GM12878 (cell line): Measurements from ENCODE around the gene TRRAP. TPM values are rescaled to one million over a fixed set of nuclear protein-coding genes. Genes with fewer than 3 reads are reported as not detected.

Source experiments
- ATAC-seq: fragments of 200-7000 bp; cut with Tn5 transposase; 3 replicates; pipeline ENCODE4 v1.9.1; 2020; ENCODE audit warnings: mild to moderate bottlenecking, moderate library complexity
- BruUV-seq: library from RNA; stranded (reverse); fragments of 400-500 nt; replicated peaks from 2 replicates; lab custom pipeline; 2021; lab: Mats Ljungman, UMichigan
- CTCF ChIA-PET: fragments of 300-600 bp; sonication (Branson Sonifier 250); formaldehyde crosslinking; extraction: SDS; loops from one replicate; lab custom pipeline; 2021; ENCODE audit warnings: inconsistent platforms; lab: Yijun Ruan, JAX
- POLR2A ChIA-PET: fragments of 350-600 bp; formaldehyde crosslinking; extraction: SDS; loops from one replicate; lab custom pipeline; 2021; ENCODE audit warnings: inconsistent platforms; lab: Charles Lee
- RAD21 ChIA-PET: fragments of 300-600 bp; sonication (Branson Sonifier 250); formaldehyde crosslinking; loops from one replicate; lab custom pipeline; 2023; ENCODE audit warnings: antibody characterized with exemption; ENCODE audit not compliant: unreplicated experiment; lab: Charles Lee
- SMC1A ChIA-PET: fragments of 300-600 bp; sonication (Branson Sonifier 250); formaldehyde crosslinking; loops from one replicate; lab custom pipeline; 2023; ENCODE audit not compliant: unreplicated experiment, uncharacterized antibody; lab: Charles Lee
- DNase-seq: peaks from one replicate; pipeline ENCODE4 v3.0.0-alpha.2; 2011; ENCODE audit warnings: low read depth, low spot score
- FAIRE-seq: peaks from 3 replicates; lab custom pipeline; 2011; peaks lifted over from hg19 to GRCh38; lab: Jason Lieb, UNC
- H2AFZ ChIP-seq: 2 replicates; pipeline ENCODE4 v1.6.0; 2011; ENCODE audit warnings: low read depth, low read length, control low read depth; ENCODE audit not compliant: control insufficient read depth
- H3K27ac ChIP-seq: 2 replicates; pipeline ENCODE4 v1.5.1; 2011; ENCODE audit warnings: control low read depth; ENCODE audit not compliant: control insufficient read depth, insufficient read depth
- H3K27me3 ChIP-seq, 2 experiments: replicated peaks in 1 of 2; 2 replicates each; pipeline versions ENCODE4 v1.6.0 to v1.6.1; 2011; ENCODE audit warnings: low read length in 1 of 2; ENCODE audit not compliant: control insufficient read depth in 2 of 2, insufficient read depth in 2 of 2
- H3K36me3 ChIP-seq, 2 experiments: 2 replicates each; pipeline ENCODE4 v1.5.1; 2011; ENCODE audit warnings: low read length in 1 of 2; ENCODE audit not compliant: control insufficient read depth in 2 of 2, insufficient read depth in 2 of 2
- H3K4me1 ChIP-seq: 2 replicates; pipeline ENCODE4 v1.6.1; 2011; ENCODE audit warnings: mild to moderate bottlenecking, low read length, moderate library complexity, mixed read lengths; ENCODE audit not compliant: control insufficient read depth, insufficient read depth
- H3K4me2 ChIP-seq: 2 replicates; pipeline ENCODE4 v1.6.0; 2011; ENCODE audit warnings: control low read depth; ENCODE audit not compliant: control insufficient read depth, insufficient read depth
- H3K4me3 ChIP-seq: fragments of 200-600 bp; sonication (generic); 2 replicates; pipeline ENCODE4 v1.5.1; 2016
- H3K79me2 ChIP-seq: 2 replicates; pipeline ENCODE4 v1.6.0; 2011; ENCODE audit warnings: low read length; ENCODE audit not compliant: control insufficient read depth, insufficient read depth
- H3K9ac ChIP-seq: 2 replicates; pipeline ENCODE4 v1.8.0; 2011; ENCODE audit warnings: low read length, control low read depth, mixed read lengths; ENCODE audit not compliant: control insufficient read depth, insufficient read depth
- H3K9me3 ChIP-seq: replicated peaks from 3 replicates; pipeline ENCODE4 v1.5.1; 2011; ENCODE audit warnings: mild to moderate bottlenecking, low read length; ENCODE audit not compliant: control insufficient read depth, insufficient read depth
- H4K20me1 ChIP-seq: 2 replicates; pipeline ENCODE4 v1.6.0; 2011; ENCODE audit not compliant: control insufficient read depth, insufficient read depth
- BHLHE40 ChIP-seq, 2 experiments: fragments of 450-650 bp in 1 of 2; IDR thresholded peaks; 2 replicates each; pipeline ENCODE4 v1.6.1; 2011 to 2017; ENCODE audit warnings: low read depth in 2 of 2, borderline replicate concordance in 1 of 2, improper control_type of control experiment in 1 of 2, low read length in 1 of 2, mild to moderate bottlenecking in 1 of 2
- EGR1 ChIP-seq, 2 experiments: IDR thresholded peaks; 1 replicate in 1 of 2; 2 replicates in 1 of 2; pipeline ENCODE4 v1.6.1; 2011 to 2012; ENCODE audit warnings: low read depth in 2 of 2, low read length in 2 of 2, borderline replicate concordance in 1 of 2, mild to moderate bottlenecking in 1 of 2, moderate library complexity in 1 of 2
- HDGF ChIP-seq: fragments of 450-650 bp; IDR thresholded peaks from 2 replicates; pipeline ENCODE4 v1.6.1; 2016; ENCODE audit warnings: antibody characterized with exemption
- IKZF2 ChIP-seq, 2 experiments: fragments of 450-650 bp; IDR thresholded peaks; 2 replicates each; pipeline ENCODE4 v1.6.1; 2017; ENCODE audit warnings: mild to moderate bottlenecking in 2 of 2, moderate library complexity in 2 of 2
- MEF2B ChIP-seq: fragments of 450-650 bp; IDR thresholded peaks from 2 replicates; pipeline ENCODE4 v1.6.1; 2018; ENCODE audit warnings: mild to moderate bottlenecking, moderate library complexity; ENCODE audit not compliant: partially characterized antibody, poor library complexity, severe bottlenecking
- NBN ChIP-seq: fragments of 450-650 bp; IDR thresholded peaks from 2 replicates; pipeline ENCODE4 v1.6.1; 2016
- PML ChIP-seq: IDR thresholded peaks from 2 replicates; pipeline ENCODE4 v1.6.1; 2012; ENCODE audit warnings: low read length, inconsistent platforms
- TCF12 ChIP-seq: IDR thresholded peaks from 2 replicates; pipeline ENCODE4 v1.6.1; 2011; ENCODE audit warnings: low read depth, mild to moderate bottlenecking, low read length
- USF1 ChIP-seq: IDR thresholded peaks from 2 replicates; pipeline ENCODE4 v1.6.1; 2011; ENCODE audit warnings: borderline replicate concordance, low read depth, mild to moderate bottlenecking, moderate library complexity, mixed read lengths, low read length; ENCODE audit not compliant: insufficient read depth; ENCODE audit errors: extremely low read length
- ZNF384 ChIP-seq: IDR thresholded peaks from 2 replicates; pipeline ENCODE4 v1.6.1; 2012; ENCODE audit warnings: low read depth, mild to moderate bottlenecking, low read length, improper control_type of control experiment, borderline replicate concordance
- WGBS: methylation state at CpG from one replicate; pipeline ENCODE4 v1.1.6; 2016; ENCODE audit warnings: low lambda C conversion rate; ENCODE audit not compliant: insufficient replicate concordance, insufficient coverage; ENCODE audit errors: missing lambda C conversion rate; 5-methylcytosine and 5-hydroxymethylcytosine counted together
- in situ Hi-C: fragments of 300-500 bp; cut with MboI; formaldehyde crosslinking; loops from 9 replicates; pipeline ENCODE4 v1.14.3; 2018; ENCODE audit warnings: mixed read lengths
- intact Hi-C: fragments of 100-400 bp; cut with micrococcal nuclease; formaldehyde crosslinking; loops from one replicate; pipeline ENCODE4 v1.14.2; 2022; ENCODE audit not compliant: unreplicated experiment
- polyA plus RNA-seq, 11 experiments: library from polyadenylated mRNA; depleted of rRNA in 4 of 11; unstranded in 6 of 11; stranded (reverse) in 5 of 11; fragments of >200 nt; fragmentation: Nextera tagmentation in 4 of 11; fragmentation: Illumina TruSeq in 1 of 11; extraction: Ambion mirVana in 4 of 11; extraction: Trizol in 1 of 11; gene quantifications; 1 replicate in 1 of 11; 2 replicates in 10 of 11; pipeline versions ENCODE4 v1.2.1 to v1.2.3, GENCODE V29; 2011 to 2016; ENCODE audit warnings: inconsistent platforms in 2 of 11, missing spikeins in 2 of 11, low read depth in 1 of 11
- total RNA-seq, 4 experiments: library from RNA; depleted of rRNA in 3 of 4; stranded (reverse); fragments of >200 nt in 3 of 4; fragmentation: Illumina TruSeq in 1 of 4; extraction: Trizol in 1 of 4; gene quantifications; 2 replicates each; pipeline versions ENCODE4 v1.2.1 to v1.2.3, GENCODE V29; 2013 to 2021

TRRAP gene
- total and polyA plus RNA-seq, 10 of the 15 experiments (the other 5 are each of a cell fraction or from before 2014, with no cell fraction given): 1.1 to 39.3 (median 8.5) TPM

- TF ChIP-seq USF1: no peak
- TF ChIP-seq BHLHE40 (IDR thresholded peaks at IDR 0.05; ENCODE audit: borderline replicate concordance in 1 of 2, low read depth in 2 of 2, low read length in 1 of 2): peak; percentile 29 to 47; a peak in 1 of 4 replicates
- no peak for TF ChIP-seq PML
- 0 out of 2 replicates have a peak, but pooled peaks have one; percentile 60 for TF ChIP-seq NBN
- peak; percentile 95 for TF ChIP-seq MEF2B
- TF ChIP-seq EGR1 (IDR thresholded peaks at IDR 0.05; ENCODE audit: borderline replicate concordance in 1 of 2, low read depth in 2 of 2, low read length in 2 of 2): no peak
- peak; percentile 28; the same call in 1 of the 2 replicates for TF ChIP-seq ZNF384
- peak in 1 of 2 experiments; percentile 24; a peak in 1 of 4 replicates for TF ChIP-seq IKZF2 (IDR thresholded peaks at IDR 0.05)
- peak; percentile 68; the same call in 1 of the 2 replicates for TF ChIP-seq TCF12
- TF ChIP-seq HDGF: no peak
- Histone ChIP-seq H3K4me1 (0 out of 2 replicates have a peak, but pooled peaks cover 8% of the 10 kb centered on the region), H3K36me3 (no peaks in the 10 kb centered on the region), H3K27me3 (peaks cover 6 to 13% of the 10 kb centered on the region in 2 experiments; a peak in 3 of 4 replicates), H4K20me1 (no peaks in the 10 kb centered on the region), H3K9ac (no peak overlapping the region), H3K4me3 (no peak overlapping the region; the same call in 1 of the 2 replicates), H3K4me2 (peak overlapping the region; percentile 71), H3K27ac (no peak overlapping the region), H3K79me2 (no peaks in the 10 kb centered on the region), H2AFZ (no peak overlapping the region), H3K9me3 (no peaks in the 10 kb centered on the region)
- ChIA-PET POLR2A (no interaction called here), RAD21 (interaction anchor here (0.6 to 0.9 kb wide), 3 partner anchors 69 to 547 kb away, joined by 3 to 4 read pairs (median 3); no protein-coding TSS in a partner anchor), CTCF (interaction anchor here (0.9 kb wide), 1 partner anchor 9 kb away, joined by 5 read pairs; no protein-coding TSS in a partner anchor), SMC1A (interaction anchor here (0.6 kb wide), 2 partner anchors 16 to 449 kb away, joined by 3 read pairs; no protein-coding TSS in a partner anchor)
- DNase-seq: peak; percentile 31
- FAIRE-seq: no peak
- in situ Hi-C loops: no loop called here
- intact Hi-C loops: no loop called here
- WGBS: 3% methylated on average over 14 of the region's 35 CpGs
- peak; percentile 87 for ATAC-seq
- no TSS peak for BruUV-seq
Observed at GRCh38 chr7:98870121-98870651, 8.1 kb upstream of the TRRAP start.
